ENCODE measurements around the gene WNT2B. TPM values are rescaled to one million over a fixed set of nuclear protein-coding genes. Genes with fewer than 3 reads are reported as not detected.

The WNT2B gene
- total RNA-seq, 1 experiment from 2014 or later, result 0.68 TPM

DNA sequence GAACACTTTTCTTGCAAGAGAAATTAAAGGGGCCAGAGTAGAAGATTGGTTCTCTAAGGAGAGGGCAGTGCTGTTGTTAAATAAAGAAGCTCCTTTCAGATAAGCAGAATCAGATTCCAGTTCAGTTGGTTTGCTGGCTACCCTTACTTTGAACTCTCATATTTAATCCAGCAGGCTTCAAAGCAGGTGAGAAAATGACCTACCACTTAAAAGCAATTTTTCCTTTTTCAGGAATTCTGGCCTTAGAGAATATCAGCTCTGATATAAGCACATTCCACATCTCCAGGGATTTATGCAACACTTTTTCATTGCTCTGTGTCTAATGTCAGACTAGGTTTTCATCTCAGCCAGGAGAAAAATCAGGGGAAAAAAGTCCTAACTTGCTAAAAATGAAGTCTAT, 28.7 kb downstream of the WNT2B start:
- Histone ChIP-seq H2BK120ac (ENCODE audit: low read depth, low read length, poor library complexity, severe bottlenecking) (no peak overlapping the region), H3K4ac (ENCODE audit: low read depth, low read length) (no peak overlapping the region), H4K20me1 (ENCODE audit: control insufficient read depth, insufficient read depth, insufficient read length) (no peaks in the 10 kb centered on the region), H2BK5ac (ENCODE audit: insufficient read length, low read length) (no peak overlapping the region), H3K4me1 (ENCODE audit: insufficient read depth, low read length) (no peaks in the 10 kb centered on the region), H3K56ac (ENCODE audit: insufficient read length, low read depth, low read length) (no peak overlapping the region), H2BK15ac (ENCODE audit: low read depth, low read length) (no peak overlapping the region), H3K27me3 (ENCODE audit: insufficient read depth, low read length) (no peaks in the 10 kb centered on the region), H2BK12ac (ENCODE audit: insufficient read length, low read depth, low read length) (no peak overlapping the region), H3K4me2 (ENCODE audit: insufficient read depth, insufficient read length, low read length) (no peak overlapping the region), H3K79me2 (ENCODE audit: insufficient read depth, low read length) (no peaks in the 10 kb centered on the region), H4K5ac (ENCODE audit: insufficient read length, low read depth, low read length) (no peak overlapping the region), H4K8ac (replicated peaks; ENCODE audit: insufficient read length, low read depth, low read length) (no peak overlapping the region), H3T11ph (ENCODE audit: low read length) (no peak overlapping the region), H2BK20ac (ENCODE audit: low read depth, low read length, poor library complexity, severe bottlenecking) (no peak overlapping the region), H3K14ac (ENCODE audit: insufficient read depth, low read length) (no peak overlapping the region), H3K9ac (ENCODE audit: extremely low read depth, insufficient read length, low read length) (no peak overlapping the region), H2AK5ac (ENCODE audit: insufficient read length, low read length) (no peak overlapping the region), H3K23ac (ENCODE audit: insufficient read length, low read depth, low read length) (no peak overlapping the region), H3K18ac (ENCODE audit: insufficient read length, low read depth, low read length) (no peak overlapping the region), H4K91ac (ENCODE audit: insufficient read length, low read depth, low read length) (no peak overlapping the region), H3K23me2 (ENCODE audit: insufficient read length, low read depth, low read length, poor library complexity, severe bottlenecking) (no peaks in the 10 kb centered on the region), H3K79me1 (ENCODE audit: insufficient read depth, low read depth, low read length, poor library complexity, severe bottlenecking) (no peaks in the 10 kb centered on the region), H2AFZ (ENCODE audit: low read length) (no peak overlapping the region), H3K27ac (ENCODE audit: insufficient read length, low read depth, low read length) (no peak overlapping the region), H3K9me3 (ENCODE audit: control insufficient read depth, low read depth, low read length) (no peaks in the 10 kb centered on the region)
- no peak overlapping the region for H3K4me3 Mint-ChIP-seq
- H3K27ac Mint-ChIP-seq, result no peak overlapping the region
- TF ChIP-seq, protein P1, sequence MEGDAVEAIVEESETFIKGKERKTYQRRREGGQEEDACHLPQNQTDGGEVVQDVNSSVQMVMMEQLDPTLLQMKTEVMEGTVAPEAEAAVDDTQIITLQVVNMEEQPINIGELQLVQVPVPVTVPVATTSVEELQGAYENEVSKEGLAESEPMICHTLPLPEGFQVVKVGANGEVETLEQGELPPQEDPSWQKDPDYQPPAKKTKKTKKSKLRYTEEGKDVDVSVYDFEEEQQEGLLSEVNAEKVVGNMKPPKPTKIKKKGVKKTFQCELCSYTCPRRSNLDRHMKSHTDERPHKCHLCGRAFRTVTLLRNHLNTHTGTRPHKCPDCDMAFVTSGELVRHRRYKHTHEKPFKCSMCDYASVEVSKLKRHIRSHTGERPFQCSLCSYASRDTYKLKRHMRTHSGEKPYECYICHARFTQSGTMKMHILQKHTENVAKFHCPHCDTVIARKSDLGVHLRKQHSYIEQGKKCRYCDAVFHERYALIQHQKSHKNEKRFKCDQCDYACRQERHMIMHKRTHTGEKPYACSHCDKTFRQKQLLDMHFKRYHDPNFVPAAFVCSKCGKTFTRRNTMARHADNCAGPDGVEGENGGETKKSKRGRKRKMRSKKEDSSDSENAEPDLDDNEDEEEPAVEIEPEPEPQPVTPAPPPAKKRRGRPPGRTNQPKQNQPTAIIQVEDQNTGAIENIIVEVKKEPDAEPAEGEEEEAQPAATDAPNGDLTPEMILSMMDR (conservative IDR thresholded peaks at IDR 0.05), result no peak
- no peaks in the 10 kb centered on the region for H3K4me1 Mint-ChIP-seq
- no peaks in the 10 kb centered on the region for H3K9me3 Mint-ChIP-seq
- DNase-seq, result no peak
- no peaks in the 10 kb centered on the region for H3K27me3 Mint-ChIP-seq (ENCODE audit: low read depth)
- peaks cover 0 to 5% (median 4%) of the 10 kb centered on the region in 3 experiments; a peak in 1 of 7 replicates for H3K36me3 Mint-ChIP-seq (ENCODE audit: insufficient read depth in 1 of 3, low read depth in 3 of 3)
